GM18508 (cell line): ENCODE measurements around the gene SLC25A21.
"Not testable (repeated sequence)": the region's sequence is repeated elsewhere in the genome, so short reads cannot be mapped to it uniquely, and the experiment has no call there.

Source experiments
- ATAC-seq: cut with Tn5 transposase; IDR thresholded peaks from one replicate; pipeline ENCODE4 v1.9.1; 2021; ENCODE audit warnings: moderate number of reproducible peaks; ENCODE audit not compliant: insufficient read depth, unreplicated experiment

The SLC25A21 gene

DNA sequence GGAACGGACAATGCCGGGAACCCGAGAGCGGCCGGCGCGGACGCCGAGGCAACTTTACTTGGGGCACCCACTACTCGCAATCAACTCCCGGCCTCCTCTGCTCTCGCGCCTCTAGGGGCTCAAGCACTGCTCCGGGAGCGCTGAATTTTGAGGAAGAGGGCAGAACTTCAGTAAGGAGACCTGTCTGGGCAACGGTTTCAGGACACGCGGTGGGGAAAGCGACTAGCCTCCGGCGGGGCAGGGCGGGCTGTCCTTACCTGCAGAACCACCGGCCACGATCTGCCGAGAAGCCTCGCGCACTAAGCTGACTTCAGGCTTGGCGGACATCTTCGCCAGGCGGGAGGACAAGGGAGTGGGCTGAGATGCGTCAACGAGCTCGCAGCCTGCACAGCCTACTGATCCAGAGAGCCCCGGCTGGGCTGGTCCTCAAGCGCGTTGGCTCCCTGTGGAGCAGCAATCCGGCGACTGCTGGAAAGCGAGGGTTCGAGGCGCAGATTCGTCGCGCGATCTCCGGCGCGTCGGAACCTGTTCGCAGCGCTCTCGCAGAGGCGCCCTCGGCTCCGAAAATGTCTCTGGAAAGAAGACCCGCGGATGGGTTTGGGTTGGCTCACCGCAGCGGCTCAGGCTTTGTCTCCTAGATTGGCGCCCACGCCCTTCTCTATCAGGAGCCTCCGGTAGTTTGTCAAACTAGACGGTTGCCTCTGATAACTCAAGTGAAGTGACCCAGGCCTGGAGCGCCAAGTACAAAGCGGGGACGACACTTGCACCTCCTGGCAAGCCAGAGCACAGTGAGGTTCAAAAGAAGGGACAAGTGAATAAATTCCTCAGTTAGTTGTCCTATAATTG, at the start of gene SLC25A21:
TSS of gene SLC25A21 (minus strand) at position 583 of the 846 bp plus-strand sequence.
- ATAC-seq: no peak

- ATAC-seq: no peak
These were observed 48.7 kb upstream of the SLC25A21 start for GRCh38 chr14:37221073-37221472.

DNA sequence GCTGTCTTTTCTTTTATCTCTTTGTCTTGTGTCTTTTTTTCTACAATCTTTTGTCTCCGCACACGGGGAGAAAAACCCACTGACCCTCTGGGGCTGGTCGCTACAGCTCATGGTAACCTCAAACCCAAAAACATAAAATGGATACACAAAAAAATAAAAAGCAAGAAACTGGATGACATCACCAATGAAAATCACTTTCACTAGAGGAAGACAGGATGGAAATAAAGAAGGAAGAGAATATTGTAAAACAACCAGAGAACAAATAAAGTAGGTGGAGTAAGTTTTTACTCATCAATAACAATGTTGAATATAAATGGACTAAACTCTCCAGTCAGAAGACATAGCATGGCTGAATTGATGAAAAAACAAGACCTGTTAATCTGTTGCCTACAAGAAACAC, 42.9 kb upstream of the SLC25A21 start:
- ATAC-seq: no peak

GRCh38 chr14:37213016-37213415, 40.6 kb upstream of the SLC25A21 start:
- ATAC-seq: no peak

DNA sequence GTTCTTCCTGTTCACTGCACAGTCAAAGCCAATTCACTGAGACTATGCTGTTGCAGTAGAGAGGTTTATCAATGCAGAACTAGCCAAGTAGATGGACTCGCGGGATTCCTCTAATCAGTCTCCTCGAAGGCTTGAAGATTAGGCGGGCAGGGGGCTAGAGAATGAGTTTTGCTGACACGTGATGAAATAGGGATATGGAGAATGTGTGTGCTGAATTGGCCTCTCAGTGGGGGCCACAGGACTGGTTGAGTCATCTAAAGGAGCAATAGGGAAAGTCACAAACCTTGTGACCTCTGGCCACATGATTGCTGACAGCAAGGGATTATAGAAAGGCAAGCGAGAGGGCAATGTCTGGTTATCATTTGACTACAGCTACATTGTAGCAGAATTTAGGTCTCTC, 38.0 kb upstream of the SLC25A21 start:
- ATAC-seq: no peak

DNA sequence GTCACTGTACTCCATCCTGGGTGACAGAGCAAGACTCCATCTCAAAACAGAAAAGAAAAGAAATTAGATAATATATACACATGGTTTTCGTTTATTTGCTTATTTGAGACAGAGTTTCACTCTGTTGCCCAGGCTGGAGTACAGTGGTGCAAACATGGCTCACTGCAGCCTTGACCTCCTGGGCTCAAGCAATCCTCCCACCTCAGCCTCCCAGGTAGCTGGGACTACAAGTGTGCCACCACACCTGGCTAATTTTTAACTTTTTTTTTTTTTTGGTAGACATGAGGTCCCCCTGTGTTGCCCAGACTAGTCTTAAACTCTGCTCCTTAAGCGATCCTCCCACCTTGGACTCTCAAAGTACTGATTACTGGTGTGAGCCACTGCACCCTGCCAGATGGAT, 37.2 kb upstream of the SLC25A21 start:
- ATAC-seq: not testable (repeated sequence)

GRCh38 chr14:37205623-37206605, 33.5 kb upstream of the SLC25A21 start:
- ATAC-seq: not testable (repeated sequence)

DNA sequence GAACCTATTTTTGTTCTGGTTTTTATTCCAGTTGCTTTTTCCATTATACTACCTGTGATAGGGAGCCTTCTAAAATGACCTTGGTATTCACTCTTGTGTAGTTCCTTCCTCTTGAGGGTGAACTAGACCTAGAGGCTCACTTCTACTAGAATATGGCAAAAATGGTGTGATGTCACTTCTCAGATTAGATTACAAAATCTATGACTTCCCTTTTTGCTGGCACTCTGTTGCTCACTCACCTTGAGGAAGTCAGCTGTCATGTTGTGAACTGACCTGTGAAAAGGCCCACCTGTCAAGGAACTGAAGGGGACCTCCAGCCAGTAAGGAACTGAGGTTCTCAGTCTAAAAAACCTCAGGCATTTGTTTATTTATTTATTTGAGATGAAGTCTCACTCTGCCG, 31.0 kb upstream of the SLC25A21 start:
- no peak for ATAC-seq

GRCh38 chr14:37202812-37203211, 30.4 kb upstream of the SLC25A21 start:
- no peak for ATAC-seq

DNA sequence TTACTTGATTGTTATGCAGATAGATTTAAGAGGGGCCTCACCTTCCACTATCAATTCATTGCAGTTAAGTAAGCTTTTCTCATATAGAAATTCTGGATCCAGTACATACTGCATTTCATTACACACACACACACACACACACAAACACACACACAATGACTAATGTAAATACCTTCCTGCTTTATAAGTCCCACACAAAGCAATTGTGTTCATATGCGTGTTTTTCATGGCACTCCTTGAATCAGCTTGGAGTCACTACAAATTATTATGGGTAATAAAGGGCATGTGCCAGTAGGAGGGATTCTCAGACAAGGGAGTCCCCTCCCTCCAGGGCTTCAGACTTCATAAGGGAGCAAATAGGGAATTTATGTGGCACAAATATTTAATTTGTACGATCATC, 29.9 kb upstream of the SLC25A21 start:
- no peak for ATAC-seq

DNA sequence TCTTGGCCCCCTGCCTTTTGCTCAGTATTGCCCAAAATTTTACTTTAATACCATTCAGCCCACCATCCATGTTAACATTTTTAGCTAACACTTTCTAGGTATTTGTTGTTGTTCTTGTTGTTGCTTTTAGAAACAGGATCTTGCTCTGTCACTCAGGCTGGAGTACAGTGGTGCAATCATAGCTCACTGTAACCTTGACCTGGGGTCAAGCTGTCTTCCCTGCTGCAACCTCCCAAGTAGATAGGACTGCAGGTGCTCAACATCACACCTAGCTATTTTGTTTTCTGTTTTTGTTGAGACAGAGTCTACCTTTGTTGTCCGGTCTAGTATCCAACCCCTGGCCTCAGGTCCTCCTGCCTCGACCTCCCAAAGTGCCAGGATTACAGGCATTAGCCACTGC, 29.3 kb upstream of the SLC25A21 start:
- ATAC-seq: no peak

- no peak for ATAC-seq
These were observed 26.5 kb upstream of the SLC25A21 start for GRCh38 chr14:37198907-37199306.

GRCh38 chr14:37198273-37198598, 25.8 kb upstream of the SLC25A21 start:
- ATAC-seq: no peak

DNA sequence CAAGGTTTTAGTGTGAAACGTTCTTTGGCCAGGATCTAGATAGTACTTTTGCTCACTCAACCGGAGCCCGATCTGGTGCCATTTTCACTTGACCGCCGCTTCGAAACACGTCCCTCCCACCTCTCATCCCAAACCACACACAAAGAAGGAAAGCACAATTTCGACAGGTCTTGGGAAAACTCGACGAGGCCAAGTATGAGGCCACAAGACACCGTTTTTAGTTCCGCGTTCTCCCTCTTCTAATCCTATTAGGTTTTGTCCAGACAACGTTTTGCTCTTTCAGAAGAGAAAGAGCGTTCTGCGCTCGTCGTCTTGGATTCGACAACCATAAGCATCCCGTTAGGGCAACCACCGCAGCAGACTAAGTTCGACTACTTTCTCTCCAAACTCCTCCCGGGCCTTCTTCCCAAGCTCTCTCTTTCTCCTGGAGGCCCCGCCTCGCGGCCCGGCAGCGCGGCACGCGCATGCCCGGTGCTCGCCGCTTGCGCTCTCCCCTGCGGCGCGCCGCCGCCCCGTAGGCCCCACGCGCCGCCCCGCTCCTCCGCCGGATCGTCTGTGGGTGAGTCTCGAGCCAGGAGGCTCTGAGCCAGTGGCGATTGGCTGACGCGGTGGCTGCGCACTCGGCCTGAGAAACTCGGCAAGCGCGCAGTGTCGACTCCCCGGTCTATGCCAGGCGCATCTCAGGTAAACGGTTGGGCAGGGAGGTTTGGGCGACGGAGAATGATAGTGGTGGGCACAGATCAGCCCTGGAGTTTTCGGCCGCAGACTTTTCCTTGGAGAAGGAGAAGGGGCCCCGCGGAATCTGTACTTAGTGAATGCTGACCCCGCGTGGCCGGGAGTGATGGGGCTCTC, 25.2 kb upstream of the SLC25A21 start, which contains the start of gene MIPOL1:
TSS of gene MIPOL1 (plus strand) at position 517 of the 852 bp plus-strand sequence. CDS start 49,952 bp downstream, outside the sequence.
- no peak for ATAC-seq

- ATAC-seq: no peak
These were observed 24.4 kb upstream of the SLC25A21 start for GRCh38 chr14:37196604-37197420.

- ATAC-seq: no peak
These were observed 22.9 kb upstream of the SLC25A21 start for GRCh38 chr14:37195327-37195726.

DNA sequence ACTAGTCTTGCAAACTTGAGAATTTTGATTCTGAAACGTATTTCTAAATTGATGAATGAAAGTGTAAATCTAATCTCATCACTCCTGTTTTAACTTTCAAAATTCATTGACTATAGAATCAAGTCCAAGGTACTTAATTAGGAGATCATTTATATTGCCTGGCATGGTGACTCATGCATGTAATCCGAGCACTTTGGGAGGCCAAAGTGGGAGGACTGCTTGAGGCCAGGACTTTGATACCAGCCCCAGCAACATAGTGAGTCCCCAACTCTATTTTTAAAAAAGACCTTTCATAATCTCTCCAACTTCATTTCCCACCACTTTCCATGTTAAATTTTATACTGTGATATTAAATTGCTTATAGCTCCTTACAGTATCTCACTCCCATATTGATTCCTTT, 22.3 kb upstream of the SLC25A21 start:
- ATAC-seq: no peak

- not testable (repeated sequence) for ATAC-seq
These were observed 17.3 kb upstream of the SLC25A21 start for GRCh38 chr14:37189733-37190132.

DNA sequence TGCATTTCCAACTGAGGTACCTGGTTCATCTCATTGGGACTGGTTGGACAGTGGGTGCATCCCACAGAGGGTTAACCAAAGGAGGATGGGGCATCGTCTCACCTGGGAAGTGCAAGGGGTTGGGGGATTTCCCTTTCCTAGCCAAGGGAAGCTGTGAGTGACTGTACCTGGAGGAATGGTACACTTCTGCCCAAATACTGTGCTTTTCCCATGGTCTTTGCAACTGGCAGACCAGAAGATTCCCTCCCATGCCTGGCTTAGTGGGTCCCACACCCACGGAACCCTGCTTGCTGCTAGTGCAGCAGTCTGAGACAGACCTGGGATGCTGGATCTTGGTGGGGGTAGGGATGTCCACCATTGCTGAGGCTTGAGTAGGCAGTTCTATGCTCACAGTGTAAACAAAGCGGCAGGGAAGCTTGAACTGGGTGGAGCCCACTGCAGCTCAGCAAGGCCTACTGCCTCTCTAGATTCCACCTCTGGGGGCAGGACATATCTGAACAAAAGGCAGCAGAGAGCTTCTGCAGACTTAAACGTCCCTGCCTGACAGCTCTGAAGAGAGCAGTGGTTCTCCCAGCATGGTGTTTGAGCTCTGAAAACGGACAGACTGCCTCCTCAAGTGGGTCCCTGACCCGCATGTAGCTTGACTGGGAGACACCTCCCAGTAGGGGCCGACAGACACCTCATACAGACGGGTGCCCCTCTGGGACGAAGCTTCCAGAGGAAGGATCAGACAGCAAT, 15.6 kb upstream of the SLC25A21 start:
- ATAC-seq: not testable (repeated sequence)
